Panc1 (cell line): ENCODE data around the gene SMIM10L2A. TPM values are rescaled to one million over a fixed set of nuclear protein-coding genes. Genes with fewer than 3 reads are reported as not detected.
"Not testable (repeated sequence)": the region's sequence is repeated elsewhere in the genome, so short reads cannot be mapped to it uniquely, and the experiment has no call there.

Source experiments
- ATAC-seq: fragments of 200-7000 bp; cut with Tn5 transposase; 2 replicates; pipeline ENCODE4 v1.9.1; 2020; ENCODE audit warnings: mild to moderate bottlenecking, moderate library complexity
- BruUV-seq: library from RNA; stranded (reverse); fragments of 400-500 nt; replicated peaks from 2 replicates; lab custom pipeline; 2021; lab: Mats Ljungman, UMichigan
- CTCF ChIA-PET: fragments of 300-600 bp; sonication (Branson Sonifier 250); formaldehyde crosslinking; loops from one replicate; lab custom pipeline; 2022; ENCODE audit warnings: antibody characterized with exemption; lab: Charles Lee
- POLR2A ChIA-PET: fragments of 300-600 bp; sonication (Branson Sonifier 250); formaldehyde crosslinking; loops from one replicate; lab custom pipeline; 2022; ENCODE audit warnings: antibody characterized with exemption; lab: Charles Lee
- DNase-seq: peaks from one replicate; pipeline ENCODE4 v3.0.0-alpha.2; 2010; ENCODE audit warnings: low read depth, low spot score
- H3K27ac ChIP-seq: 2 replicates; pipeline ENCODE4 v1.5.1; 2011; ENCODE audit warnings: mild to moderate bottlenecking, low read length, inconsistent platforms
- H3K27me3 ChIP-seq: fragments of 200-500 bp; sonication (Bioruptor generic); 2 replicates; pipeline ENCODE4 v1.6.0; 2014; ENCODE audit warnings: low read length, inconsistent platforms; ENCODE audit not compliant: control insufficient read depth, insufficient read depth
- H3K36me3 ChIP-seq: fragments of 200-500 bp; sonication (Bioruptor generic); 2 replicates; pipeline ENCODE4 v1.5.1; 2014; ENCODE audit warnings: inconsistent platforms, mild to moderate bottlenecking, low read length, moderate library complexity; ENCODE audit not compliant: control insufficient read depth, insufficient read depth
- H3K4me1 ChIP-seq: 2 replicates; pipeline ENCODE4 v1.5.1; 2011; ENCODE audit warnings: inconsistent platforms, mild to moderate bottlenecking, low read length, moderate library complexity; ENCODE audit not compliant: control insufficient read depth, insufficient read depth
- H3K4me3 ChIP-seq, 2 experiments: 2 replicates each; pipeline ENCODE4 v1.5.1; 2011 to 2012; ENCODE audit warnings: low read depth in 2 of 2, low read length in 2 of 2, mild to moderate bottlenecking in 2 of 2, inconsistent platforms in 1 of 2, moderate library complexity in 1 of 2
- H3K9me3 ChIP-seq: fragments of 200-500 bp; sonication (Bioruptor generic); 2 replicates; pipeline ENCODE4 v1.5.1; 2014; ENCODE audit warnings: low read depth, mild to moderate bottlenecking, inconsistent platforms, low read length, moderate library complexity; ENCODE audit not compliant: control insufficient read depth, insufficient read depth
- POLR2AphosphoS5 ChIP-seq: IDR thresholded peaks from 2 replicates; pipeline ENCODE4 v1.6.1; 2012; ENCODE audit warnings: mild to moderate bottlenecking, low read depth, low read length, moderate library complexity
- SIN3A ChIP-seq: IDR thresholded peaks from 2 replicates; pipeline ENCODE4 v1.6.1; 2012; ENCODE audit warnings: low read depth, mild to moderate bottlenecking, low read length, moderate library complexity, borderline replicate concordance; ENCODE audit not compliant: insufficient read depth
- TCF7L2 ChIP-seq: IDR thresholded peaks from 2 replicates; pipeline ENCODE4 v1.6.1; 2011; ENCODE audit warnings: mild to moderate bottlenecking, low read depth, low read length, inconsistent platforms
- in situ Hi-C: cut with HindIII; loops from 2 replicates; pipeline ENCODE4 v1.10.0; 2016; ENCODE audit warnings: low sequenced_read_pairs, low pct_unique_long_range_greater_than_20kb
- intact Hi-C: fragments of 100-400 bp; cut with micrococcal nuclease; formaldehyde crosslinking; loops from one replicate; pipeline ENCODE4 v1.10.0; 2022; ENCODE audit not compliant: unreplicated experiment
- total RNA-seq: library from RNA; stranded (reverse); gene quantifications from one replicate; pipeline ENCODE4 v1.2.1, GENCODE V29; 2021; ENCODE audit not compliant: unreplicated experiment
- TF ChIP-seq, protein P1 (sequence below), 2 experiments: IDR thresholded peaks; 2 replicates each; pipeline ENCODE4 v1.6.1; 2011 to 2012; ENCODE audit warnings: low read depth in 2 of 2, control low read depth in 1 of 2, low read length in 1 of 2, mild to moderate bottlenecking in 1 of 2, moderate library complexity in 1 of 2; ENCODE audit not compliant: insufficient read depth in 1 of 2
- TF ChIP-seq, protein P2 (sequence below): fragments of 450-650 bp; IDR thresholded peaks from 2 replicates; pipeline ENCODE4 v1.5.1; 2017; ENCODE audit warnings: mild to moderate bottlenecking

The SMIM10L2A gene
- total RNA-seq, 1 experiment from 2014 or later = 0.36 TPM

DNA sequence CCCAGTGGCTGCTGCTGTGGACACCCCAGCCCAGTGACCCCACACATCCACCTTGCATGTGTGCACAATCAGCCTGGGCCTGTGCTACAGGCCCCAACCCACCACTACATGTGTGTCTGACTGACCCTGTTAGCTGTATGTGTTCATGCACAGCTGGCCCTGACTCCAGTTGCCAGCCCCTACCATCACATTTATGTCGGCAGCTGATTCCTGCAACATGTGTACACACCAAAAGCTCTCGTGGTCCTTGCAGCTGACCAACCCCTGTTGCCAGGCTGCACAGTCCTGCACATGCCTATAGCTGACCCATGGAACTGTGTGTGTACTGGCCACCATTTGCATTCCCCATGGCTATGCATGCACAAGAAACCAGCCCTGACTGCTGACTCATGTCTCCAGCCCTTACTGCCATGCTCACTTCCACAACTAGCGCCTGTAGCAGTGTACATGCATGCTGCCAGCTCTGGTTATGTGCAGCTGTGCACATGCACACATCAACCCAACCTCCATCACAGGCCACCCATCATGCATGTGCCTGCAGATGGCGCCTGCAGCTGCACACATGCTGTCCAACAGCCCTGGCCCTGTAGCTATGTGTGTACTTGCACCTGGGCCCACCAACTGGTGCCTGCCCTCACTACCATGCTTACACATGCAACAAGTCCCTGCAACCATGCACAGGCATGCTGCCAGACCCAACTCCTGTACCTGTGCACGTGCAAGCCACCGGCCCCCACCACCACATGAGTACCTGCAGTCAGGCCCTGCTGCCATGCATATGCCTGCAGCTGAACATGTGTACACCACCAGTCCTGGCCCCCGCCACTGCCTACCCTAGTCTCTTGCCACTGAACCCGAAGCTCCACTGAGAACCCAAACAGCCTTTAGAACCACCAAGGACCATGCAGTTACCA lies 28.1 kb downstream of the SMIM10L2A start:
- in situ Hi-C loops = no loop called here
- ATAC-seq (no peak), DNase-seq (no peak)
- H3K27ac ChIP-seq = no peak overlapping the region
- no peaks in the 10 kb centered on the region for H3K36me3 ChIP-seq
- H3K27me3 ChIP-seq = no peaks in the 10 kb centered on the region
- no peak overlapping the region for H3K4me3 ChIP-seq
- intact Hi-C loops = no loop called here
- H3K4me1 ChIP-seq = no peaks in the 10 kb centered on the region
- TF ChIP-seq POLR2AphosphoS5 (no peak), TCF7L2 (no peak)
- H3K9me3 ChIP-seq = no peaks in the 10 kb centered on the region
- ChIA-PET CTCF (no interaction called here), POLR2A (no interaction called here)
- no TSS peak for BruUV-seq

DNA sequence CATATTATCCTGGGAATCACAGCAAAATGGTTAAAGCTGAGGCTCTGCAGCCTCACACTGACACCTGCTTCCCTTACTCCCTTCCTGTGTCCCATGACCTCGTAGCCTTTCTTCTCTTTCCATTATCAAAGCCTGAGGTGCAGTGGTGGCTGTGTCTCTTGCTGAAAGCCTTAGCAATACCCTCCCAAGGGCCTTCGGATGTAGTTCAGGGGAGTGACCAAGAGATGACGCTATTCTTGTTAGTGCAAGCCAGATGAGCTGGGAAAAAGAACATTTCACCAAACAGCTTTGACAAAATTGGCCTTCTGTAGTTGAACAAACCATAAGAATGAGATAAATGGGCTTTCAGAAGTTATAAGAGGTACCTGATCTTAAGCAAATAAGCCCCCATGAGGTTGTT lies 31.6 kb downstream of the SMIM10L2A start:
- no TSS peak for BruUV-seq
- in situ Hi-C loops (no loop called here), intact Hi-C loops (no loop called here)
- H3K36me3 ChIP-seq = no peaks in the 10 kb centered on the region
- ChIA-PET CTCF (no interaction called here), POLR2A (no interaction called here)
- no peak for DNase-seq
- TF ChIP-seq TCF7L2 = no peak
- no peak for TF ChIP-seq POLR2AphosphoS5
- TF ChIP-seq, protein P1, sequence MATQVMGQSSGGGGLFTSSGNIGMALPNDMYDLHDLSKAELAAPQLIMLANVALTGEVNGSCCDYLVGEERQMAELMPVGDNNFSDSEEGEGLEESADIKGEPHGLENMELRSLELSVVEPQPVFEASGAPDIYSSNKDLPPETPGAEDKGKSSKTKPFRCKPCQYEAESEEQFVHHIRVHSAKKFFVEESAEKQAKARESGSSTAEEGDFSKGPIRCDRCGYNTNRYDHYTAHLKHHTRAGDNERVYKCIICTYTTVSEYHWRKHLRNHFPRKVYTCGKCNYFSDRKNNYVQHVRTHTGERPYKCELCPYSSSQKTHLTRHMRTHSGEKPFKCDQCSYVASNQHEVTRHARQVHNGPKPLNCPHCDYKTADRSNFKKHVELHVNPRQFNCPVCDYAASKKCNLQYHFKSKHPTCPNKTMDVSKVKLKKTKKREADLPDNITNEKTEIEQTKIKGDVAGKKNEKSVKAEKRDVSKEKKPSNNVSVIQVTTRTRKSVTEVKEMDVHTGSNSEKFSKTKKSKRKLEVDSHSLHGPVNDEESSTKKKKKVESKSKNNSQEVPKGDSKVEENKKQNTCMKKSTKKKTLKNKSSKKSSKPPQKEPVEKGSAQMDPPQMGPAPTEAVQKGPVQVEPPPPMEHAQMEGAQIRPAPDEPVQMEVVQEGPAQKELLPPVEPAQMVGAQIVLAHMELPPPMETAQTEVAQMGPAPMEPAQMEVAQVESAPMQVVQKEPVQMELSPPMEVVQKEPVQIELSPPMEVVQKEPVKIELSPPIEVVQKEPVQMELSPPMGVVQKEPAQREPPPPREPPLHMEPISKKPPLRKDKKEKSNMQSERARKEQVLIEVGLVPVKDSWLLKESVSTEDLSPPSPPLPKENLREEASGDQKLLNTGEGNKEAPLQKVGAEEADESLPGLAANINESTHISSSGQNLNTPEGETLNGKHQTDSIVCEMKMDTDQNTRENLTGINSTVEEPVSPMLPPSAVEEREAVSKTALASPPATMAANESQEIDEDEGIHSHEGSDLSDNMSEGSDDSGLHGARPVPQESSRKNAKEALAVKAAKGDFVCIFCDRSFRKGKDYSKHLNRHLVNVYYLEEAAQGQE (IDR thresholded peaks at IDR 0.05; ENCODE audit: insufficient read depth in 1 of 2, low read depth in 2 of 2, low read length in 1 of 2) = no peak
- TF ChIP-seq SIN3A = no peak
- TF ChIP-seq, protein P2, sequence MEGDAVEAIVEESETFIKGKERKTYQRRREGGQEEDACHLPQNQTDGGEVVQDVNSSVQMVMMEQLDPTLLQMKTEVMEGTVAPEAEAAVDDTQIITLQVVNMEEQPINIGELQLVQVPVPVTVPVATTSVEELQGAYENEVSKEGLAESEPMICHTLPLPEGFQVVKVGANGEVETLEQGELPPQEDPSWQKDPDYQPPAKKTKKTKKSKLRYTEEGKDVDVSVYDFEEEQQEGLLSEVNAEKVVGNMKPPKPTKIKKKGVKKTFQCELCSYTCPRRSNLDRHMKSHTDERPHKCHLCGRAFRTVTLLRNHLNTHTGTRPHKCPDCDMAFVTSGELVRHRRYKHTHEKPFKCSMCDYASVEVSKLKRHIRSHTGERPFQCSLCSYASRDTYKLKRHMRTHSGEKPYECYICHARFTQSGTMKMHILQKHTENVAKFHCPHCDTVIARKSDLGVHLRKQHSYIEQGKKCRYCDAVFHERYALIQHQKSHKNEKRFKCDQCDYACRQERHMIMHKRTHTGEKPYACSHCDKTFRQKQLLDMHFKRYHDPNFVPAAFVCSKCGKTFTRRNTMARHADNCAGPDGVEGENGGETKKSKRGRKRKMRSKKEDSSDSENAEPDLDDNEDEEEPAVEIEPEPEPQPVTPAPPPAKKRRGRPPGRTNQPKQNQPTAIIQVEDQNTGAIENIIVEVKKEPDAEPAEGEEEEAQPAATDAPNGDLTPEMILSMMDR = no peak
- H3K4me3 ChIP-seq = no peak overlapping the region
- no peak overlapping the region for H3K27ac ChIP-seq
- H3K27me3 ChIP-seq = no peaks in the 10 kb centered on the region
- ATAC-seq = no peak
- H3K4me1 ChIP-seq = no peaks in the 10 kb centered on the region
- no peaks in the 10 kb centered on the region for H3K9me3 ChIP-seq

DNA sequence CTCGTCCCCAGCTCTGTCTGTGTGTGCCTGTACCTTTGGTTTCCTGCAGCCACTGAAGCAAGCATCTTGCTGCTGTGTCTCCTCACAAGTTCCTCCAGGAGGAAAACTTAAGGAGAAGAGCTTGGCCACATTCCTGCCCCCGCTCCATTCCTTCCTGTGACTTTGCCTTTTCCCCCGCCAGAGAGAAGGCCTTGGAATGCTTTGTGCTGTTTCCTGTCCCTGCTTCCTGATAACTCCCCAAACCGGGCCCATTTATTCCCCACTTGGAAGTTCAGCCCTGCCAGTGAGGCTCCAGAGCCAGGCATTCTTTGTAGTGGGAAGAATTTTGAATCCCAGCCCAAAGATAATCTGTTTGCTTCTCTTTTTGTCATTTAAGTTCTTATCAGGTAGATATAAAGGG lies 33.1 kb downstream of the SMIM10L2A start:
- BruUV-seq = no TSS peak
- CTCF ChIA-PET = interaction anchor here (0.7 kb wide), 1 partner anchor 33 kb away, joined by 3 read pairs; the partner anchor contains the start of gene SMIM10L2A

DNA sequence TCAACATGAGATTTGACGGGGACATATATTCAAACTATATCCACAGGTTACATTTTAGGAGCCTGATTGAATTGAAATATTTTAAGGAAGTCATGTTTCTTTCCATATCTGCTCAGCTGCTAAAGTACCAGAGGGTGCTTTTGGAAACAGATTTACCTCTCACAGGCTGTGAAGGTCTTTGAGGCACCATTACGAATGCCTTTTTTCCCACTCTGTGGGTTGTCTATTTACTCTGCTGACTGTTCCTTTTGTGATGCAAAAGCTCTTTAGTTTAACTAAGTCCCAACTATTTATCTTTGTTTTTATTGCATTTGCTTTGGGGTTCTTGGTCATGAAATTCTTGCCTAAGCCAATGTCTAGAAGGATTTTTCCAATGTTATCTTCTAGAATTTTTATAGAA lies 40.0 kb downstream of the SMIM10L2A start:
- H3K4me3 ChIP-seq, H3K36me3 ChIP-seq, in situ Hi-C loops, DNase-seq, BruUV-seq, H3K27me3 ChIP-seq, H3K27ac ChIP-seq, intact Hi-C loops, ATAC-seq, H3K9me3 ChIP-seq, H3K4me1 ChIP-seq, CTCF ChIA-PET: not testable (repeated sequence)
- POLR2A ChIA-PET = interaction anchor here (0.6 kb wide), 1 partner anchor 113 kb away, joined by 5 read pairs; no protein-coding TSS in a partner anchor

More for the DNA sequence above, 33.1 kb downstream of the SMIM10L2A start:
- Histone ChIP-seq H3K4me1 (no peaks in the 10 kb centered on the region), H3K4me3 (no peak overlapping the region), H3K9me3 (no peaks in the 10 kb centered on the region), H3K36me3 (no peaks in the 10 kb centered on the region), H3K27me3 (no peaks in the 10 kb centered on the region), H3K27ac (no peak overlapping the region)
- ATAC-seq (no peak), DNase-seq (no peak)
- intact Hi-C loops = no loop called here
- in situ Hi-C loops = no loop called here
- POLR2A ChIA-PET = no interaction called here
- no peak for TF ChIP-seq TCF7L2
